Activated B cell treated with CpG ODN at 0.5 μM for 24 hours (primary cell): ENCODE results near the gene TBC1D14. TPM values are rescaled to one million over a fixed set of nuclear protein-coding genes. Genes with fewer than 3 reads are reported as not detected.
"Not testable (repeated sequence)": the region's sequence is repeated elsewhere in the genome, so short reads cannot be mapped to it uniquely, and the experiment has no call there.

Source experiments
- ATAC-seq: fragments of 200-7000 bp; cut with Tn5 transposase; one replicate; pipeline ENCODE4 v1.10.0; 2021; ENCODE audit warnings: low read depth, mild to moderate bottlenecking, moderate library complexity
- CTCF ChIA-PET: fragments of 350-600 bp; sonication (Branson Sonifier 250); formaldehyde crosslinking; loops from one replicate; lab custom pipeline; 2021; ENCODE audit warnings: antibody characterized with exemption; lab: Charles Lee
- POLR2A ChIA-PET: fragments of 350-600 bp; sonication (Branson Sonifier 250); formaldehyde crosslinking; loops from one replicate; lab custom pipeline; 2021; ENCODE audit warnings: antibody characterized with exemption; lab: Charles Lee
- DNase-seq: peaks from one replicate; pipeline ENCODE4 v3.0.0; 2022
- H3K27ac Mint-ChIP-seq: one replicate; pipeline ENCODE4 v1.8.0; 2020; ENCODE audit warnings: mixed read lengths
- H3K27me3 Mint-ChIP-seq: one replicate; pipeline ENCODE4 v1.8.0; 2021; ENCODE audit warnings: mixed read lengths
- H3K36me3 Mint-ChIP-seq: one replicate; pipeline ENCODE4 v1.8.0; 2021; ENCODE audit warnings: low read depth, mixed read lengths
- H3K4me1 Mint-ChIP-seq: one replicate; pipeline ENCODE4 v1.8.0; 2021; ENCODE audit warnings: mixed read lengths
- H3K4me3 Mint-ChIP-seq: one replicate; pipeline ENCODE4 v1.8.0; 2020; ENCODE audit warnings: mild to moderate bottlenecking, mixed read lengths
- H3K9me3 Mint-ChIP-seq: one replicate; pipeline ENCODE4 v1.8.0; 2020; ENCODE audit warnings: mixed read lengths
- intact Hi-C: fragments of 100-400 bp; cut with micrococcal nuclease; formaldehyde crosslinking; loops from one replicate; pipeline ENCODE4 v1.15.1; 2024
- total RNA-seq: library from RNA; stranded (reverse); gene quantifications from 2 replicates; pipeline ENCODE4 v1.2.3, GENCODE V29; 2022
- TF ChIP-seq, protein P1 (sequence below): fragments of 200-600 bp; IDR thresholded peaks from one replicate; pipeline ENCODE4 v1.8.0; 2022; ENCODE audit warnings: antibody characterized with exemption, mild to moderate bottlenecking

Gene TBC1D14
- total RNA-seq, 1 donor from 2014 or later, result 35.1 TPM

DNA sequence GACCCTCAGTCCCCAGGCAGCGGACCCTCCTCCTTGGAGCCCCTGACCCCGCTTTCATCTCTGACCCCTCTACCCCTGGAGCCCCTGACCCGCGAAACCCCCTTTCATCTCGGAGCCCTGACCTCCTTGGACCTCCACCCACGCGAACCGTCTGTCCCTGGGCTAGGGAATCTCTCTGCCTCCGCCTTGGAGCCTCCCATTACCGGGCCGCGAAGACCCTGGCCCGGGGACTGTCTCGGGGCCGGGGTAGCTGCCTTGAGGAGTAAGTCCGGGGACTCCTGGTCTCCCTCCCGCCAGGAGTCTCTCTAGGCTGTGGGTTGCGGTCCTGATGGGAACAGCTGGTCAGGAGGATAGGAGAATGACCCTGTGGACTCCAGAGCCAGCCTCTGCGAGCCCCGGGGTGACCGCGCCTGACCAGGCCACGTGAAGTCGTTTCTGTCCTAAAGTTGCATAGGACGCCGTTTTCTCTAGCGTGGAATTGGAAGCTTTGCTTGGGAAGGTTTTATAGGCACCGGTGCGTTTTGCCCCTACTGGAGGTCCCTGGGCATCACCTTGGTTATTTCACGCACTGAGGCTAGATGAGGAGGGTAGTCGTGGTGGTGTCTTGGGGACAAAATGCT is 824 bp downstream of the TBC1D14 start:
- Mint-ChIP-seq H3K27me3 (peaks cover 5% of the 10 kb centered on the region), H3K9me3 (no peaks in the 10 kb centered on the region), H3K36me3 (peaks cover 3% of the 10 kb centered on the region), H3K4me1 (peaks cover 47% of the 10 kb centered on the region), H3K27ac (peak overlapping the region; percentile 86), H3K4me3 (peak overlapping the region; percentile 85)
- DNase-seq (no peak), ATAC-seq (no peak)
- CTCF ChIA-PET, result interaction anchor here (0.6 to 0.7 kb wide), 2 partner anchors 161 to 251 kb away, joined by 3 to 4 read pairs; no protein-coding TSS in a partner anchor
- TF ChIP-seq, protein P1, sequence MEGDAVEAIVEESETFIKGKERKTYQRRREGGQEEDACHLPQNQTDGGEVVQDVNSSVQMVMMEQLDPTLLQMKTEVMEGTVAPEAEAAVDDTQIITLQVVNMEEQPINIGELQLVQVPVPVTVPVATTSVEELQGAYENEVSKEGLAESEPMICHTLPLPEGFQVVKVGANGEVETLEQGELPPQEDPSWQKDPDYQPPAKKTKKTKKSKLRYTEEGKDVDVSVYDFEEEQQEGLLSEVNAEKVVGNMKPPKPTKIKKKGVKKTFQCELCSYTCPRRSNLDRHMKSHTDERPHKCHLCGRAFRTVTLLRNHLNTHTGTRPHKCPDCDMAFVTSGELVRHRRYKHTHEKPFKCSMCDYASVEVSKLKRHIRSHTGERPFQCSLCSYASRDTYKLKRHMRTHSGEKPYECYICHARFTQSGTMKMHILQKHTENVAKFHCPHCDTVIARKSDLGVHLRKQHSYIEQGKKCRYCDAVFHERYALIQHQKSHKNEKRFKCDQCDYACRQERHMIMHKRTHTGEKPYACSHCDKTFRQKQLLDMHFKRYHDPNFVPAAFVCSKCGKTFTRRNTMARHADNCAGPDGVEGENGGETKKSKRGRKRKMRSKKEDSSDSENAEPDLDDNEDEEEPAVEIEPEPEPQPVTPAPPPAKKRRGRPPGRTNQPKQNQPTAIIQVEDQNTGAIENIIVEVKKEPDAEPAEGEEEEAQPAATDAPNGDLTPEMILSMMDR, result no peak
- intact Hi-C loops, result no loop called here
- POLR2A ChIA-PET, result interaction anchor here (1.9 to 5.5 kb wide), 5 partner anchors 53 to 201 kb away, joined by 6 to 55 read pairs (median 14); partner anchors contain the start of genes GRPEL1 and MRFAP1L1

DNA sequence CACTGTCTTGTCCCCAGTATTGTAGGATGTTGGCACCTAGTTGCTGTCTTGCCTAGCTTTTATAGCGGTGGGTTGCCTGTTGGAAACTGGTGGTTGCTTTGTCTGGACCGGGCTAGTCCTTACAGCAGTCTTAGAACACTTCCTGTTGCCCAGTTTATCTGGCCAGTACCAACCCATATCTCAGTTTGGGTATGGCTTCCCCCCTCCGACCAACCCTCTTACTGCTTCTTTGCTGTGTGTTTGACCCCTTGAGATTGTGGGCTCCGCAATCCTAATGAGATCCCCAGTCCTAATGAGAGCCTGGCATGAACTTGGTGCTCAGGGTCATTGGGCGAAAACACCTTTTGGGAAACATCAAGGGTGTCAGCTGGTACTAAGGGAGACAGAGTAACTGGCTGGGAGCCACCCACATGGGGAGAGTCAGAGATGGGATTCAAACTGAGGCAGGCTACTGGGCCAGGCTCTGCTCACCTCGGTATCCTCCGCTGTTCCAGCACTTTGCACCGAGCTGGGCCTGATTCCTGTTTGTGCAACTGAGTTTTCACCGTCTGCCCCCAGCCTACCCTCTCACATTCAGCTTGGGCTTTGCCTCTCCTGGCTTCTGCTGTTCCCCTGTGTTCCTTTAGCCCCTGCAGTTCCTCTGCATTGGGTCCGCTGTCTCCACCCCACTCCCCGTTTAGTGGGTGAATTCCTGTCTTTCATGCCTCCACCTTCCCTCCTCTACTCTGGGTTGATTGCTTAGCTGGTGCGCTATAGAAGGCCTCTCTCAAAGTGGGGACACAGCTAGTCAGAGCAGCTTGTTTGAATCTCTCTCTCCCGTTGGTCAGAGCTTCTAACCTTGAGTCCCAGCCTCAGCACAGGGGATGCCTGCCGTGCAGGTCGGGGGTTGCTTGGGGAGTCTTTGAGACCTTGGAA is 1.6 kb downstream of the TBC1D14 start:
- CTCF ChIA-PET, result interaction anchor here (0.6 to 0.8 kb wide), 3 partner anchors 63 to 252 kb away, joined by 3 to 4 read pairs (median 4); no protein-coding TSS in a partner anchor
- Mint-ChIP-seq H3K27ac (peak overlapping the region; percentile 12), H3K27me3 (peaks cover 5% of the 10 kb centered on the region), H3K4me1 (peaks cover 53% of the 10 kb centered on the region), H3K36me3 (peaks cover 3% of the 10 kb centered on the region), H3K9me3 (no peaks in the 10 kb centered on the region), H3K4me3 (peak overlapping the region; percentile 85)
- intact Hi-C loops, result no loop called here
- TF ChIP-seq, protein P1, result no peak
- DNase-seq, result no peak
- ATAC-seq, result no peak
- POLR2A ChIA-PET, result interaction anchor here (1.9 to 5.5 kb wide), 5 partner anchors 53 to 202 kb away, joined by 6 to 55 read pairs (median 14); partner anchors contain the start of genes GRPEL1 and MRFAP1L1

DNA sequence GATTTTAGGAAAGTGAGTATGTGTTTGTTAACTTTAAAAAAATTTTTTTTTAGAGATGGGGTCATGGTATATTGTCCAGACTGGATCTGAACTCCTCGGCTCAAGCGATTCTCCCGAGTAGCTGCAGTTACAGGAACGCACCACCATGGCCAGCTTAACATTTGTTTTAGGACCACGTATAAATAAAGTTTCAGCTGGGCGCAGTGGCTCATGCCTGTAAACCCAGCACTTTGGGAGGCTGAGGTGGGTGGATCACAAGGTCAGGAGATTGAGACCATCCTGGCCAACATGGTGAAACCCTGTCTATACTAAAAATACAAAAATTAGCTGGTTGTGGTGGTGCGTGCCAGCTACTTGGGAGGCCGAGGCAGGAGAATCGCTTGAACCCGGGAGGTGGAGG is 2.3 kb downstream of the TBC1D14 start:
- intact Hi-C loops, H3K27ac Mint-ChIP-seq, H3K9me3 Mint-ChIP-seq, H3K4me3 Mint-ChIP-seq, DNase-seq, ATAC-seq, H3K27me3 Mint-ChIP-seq, H3K36me3 Mint-ChIP-seq: not testable (repeated sequence)
- peaks cover 60% of the 10 kb centered on the region for H3K4me1 Mint-ChIP-seq
- ChIA-PET POLR2A (interaction anchor here (1.9 to 2.7 kb wide), 2 partner anchors 52 to 75 kb away, joined by 6 to 16 read pairs; no protein-coding TSS in a partner anchor), CTCF (interaction anchor here (0.7 to 0.8 kb wide), 2 partner anchors 62 to 423 kb away, joined by 3 to 4 read pairs; no protein-coding TSS in a partner anchor)

DNA sequence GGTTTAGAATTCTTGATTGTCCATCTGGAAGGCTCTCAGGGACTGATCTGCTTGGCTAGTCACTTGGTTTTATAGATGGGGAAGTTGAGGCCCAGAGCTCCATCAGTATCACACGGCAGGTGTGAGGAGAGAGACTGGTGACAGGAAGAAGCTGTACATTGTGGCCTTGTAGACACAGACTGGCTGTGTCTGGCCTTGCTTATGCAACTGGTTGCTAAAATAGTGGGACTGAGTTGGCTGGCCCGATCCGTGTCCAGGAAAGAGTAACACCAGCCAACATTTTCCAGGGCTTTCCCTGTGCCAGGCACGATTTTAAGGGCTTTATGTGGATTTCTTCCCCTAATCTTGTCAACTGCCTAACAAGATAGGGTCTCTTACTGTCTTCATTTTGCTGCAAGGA is 2.8 kb downstream of the TBC1D14 start:
- intact Hi-C loops, result no loop called here
- H3K9me3 Mint-ChIP-seq, result no peaks in the 10 kb centered on the region
- peak overlapping the region; percentile 39 for H3K4me3 Mint-ChIP-seq
- H3K4me1 Mint-ChIP-seq, result peaks cover 64% of the 10 kb centered on the region
- DNase-seq (no peak), ATAC-seq (no peak)
- H3K36me3 Mint-ChIP-seq, result peaks cover 3% of the 10 kb centered on the region
- peaks cover 3% of the 10 kb centered on the region for H3K27me3 Mint-ChIP-seq
- TF ChIP-seq, protein P1, result no peak
- ChIA-PET POLR2A (interaction anchor here (1.9 to 2.7 kb wide), 2 partner anchors 51 to 74 kb away, joined by 6 to 16 read pairs; no protein-coding TSS in a partner anchor), CTCF (interaction anchor here (0.7 kb wide), 2 partner anchors 62 to 423 kb away, joined by 3 to 4 read pairs; no protein-coding TSS in a partner anchor)
- H3K27ac Mint-ChIP-seq, result no peak overlapping the region

DNA sequence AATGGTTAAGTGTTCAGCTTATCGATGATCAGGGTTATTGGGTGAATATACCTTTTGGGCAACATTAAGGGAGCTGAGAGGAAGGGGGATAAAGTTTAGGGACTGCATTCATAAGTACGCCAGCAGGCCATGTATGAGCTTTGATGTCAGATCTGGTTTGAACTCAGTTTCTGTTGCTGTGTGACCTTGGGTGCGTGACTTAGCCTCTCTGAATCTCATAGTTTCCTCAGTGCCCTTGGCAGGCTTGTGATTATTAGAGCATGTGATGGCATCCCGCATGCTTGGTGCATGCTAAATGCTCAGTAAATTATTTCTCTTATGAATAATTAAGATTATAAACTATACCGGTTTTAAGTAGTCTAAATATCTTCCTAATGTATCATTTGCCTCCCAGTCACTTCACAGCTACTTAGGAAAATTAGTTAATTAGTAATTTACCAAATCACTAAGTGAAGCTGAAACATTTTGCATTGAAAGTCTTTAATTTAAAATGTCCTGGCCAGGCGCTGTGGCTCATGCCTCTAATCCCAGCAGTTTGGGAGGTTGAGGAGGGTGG is 3.8 kb downstream of the TBC1D14 start:
- no peak overlapping the region for H3K27ac Mint-ChIP-seq
- no peaks in the 10 kb centered on the region for H3K27me3 Mint-ChIP-seq
- no peak for DNase-seq
- ATAC-seq, result no peak
- H3K36me3 Mint-ChIP-seq, result peaks cover 3% of the 10 kb centered on the region
- POLR2A ChIA-PET, result interaction anchor here (0.5 kb wide), 1 partner anchor 64 kb away, joined by 5 read pairs; no protein-coding TSS in a partner anchor
- TF ChIP-seq, protein P1, result no peak
- H3K4me1 Mint-ChIP-seq, result peaks cover 65% of the 10 kb centered on the region
- intact Hi-C loops, result no loop called here
- H3K4me3 Mint-ChIP-seq, result no peak overlapping the region
- no peaks in the 10 kb centered on the region for H3K9me3 Mint-ChIP-seq
- CTCF ChIA-PET, result interaction anchor here (0.7 kb wide), 1 partner anchor 94 kb away, joined by 3 read pairs; no protein-coding TSS in a partner anchor
